K562 (cell line): ENCODE results near the gene VMP1.

Experiments
- CC2D1A ChIP-seq: fragments of 450-650 bp; IDR thresholded peaks from 2 replicates; pipeline ENCODE4 v1.6.1; 2017; ENCODE audit warnings: mild to moderate bottlenecking
- POLR2B ChIP-seq: fragments of 450-650 bp; IDR thresholded peaks from 2 replicates; pipeline ENCODE4 v1.6.1; 2018; ENCODE audit warnings: low read depth; ENCODE audit not compliant: partially characterized antibody

DNA sequence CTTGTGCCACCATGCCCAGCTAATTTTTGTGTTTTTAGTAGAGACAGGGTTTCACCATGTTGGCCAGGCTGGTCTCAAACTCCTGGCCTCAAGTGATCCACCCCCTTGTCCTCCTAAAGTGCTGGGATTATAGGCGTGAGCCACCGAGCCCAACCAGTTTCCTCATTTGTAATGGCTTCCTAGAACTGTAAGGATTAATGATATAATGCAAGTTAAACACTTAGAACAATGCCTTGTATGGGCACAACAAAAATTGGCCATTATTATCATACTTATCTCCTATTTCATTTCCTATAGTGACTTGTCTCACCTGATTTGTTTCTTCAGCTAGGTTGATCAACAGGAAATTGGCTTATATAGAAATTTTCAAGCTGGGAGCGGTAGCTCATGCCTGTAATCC is 171.2 kb downstream of the VMP1 start:
- no peak for TF ChIP-seq CC2D1A
- no peak for TF ChIP-seq POLR2B
